ENCODE data around the gene PLXNA2.

- TF ChIP-seq CTCF (IDR thresholded peaks at IDR 0.05) (no peak), POLR2AphosphoS5 (IDR thresholded peaks at IDR 0.05) (no peak), POLR2A (IDR thresholded peaks at IDR 0.05) (no peak)
These were observed 250.4 kb downstream of the PLXNA2 start for GRCh38 chr1:207993477-207994445.
